GM06990 (cell line): ENCODE measurements around the gene PHOX2B.
"Not testable (repeated sequence)": the region's sequence is repeated elsewhere in the genome, so short reads cannot be mapped to it uniquely, and the experiment has no call there.

Experiments used
- DNase-seq: peaks from one replicate; pipeline ENCODE4 v3.0.0-alpha.2; 2011; ENCODE audit not compliant: insufficient read length; ENCODE audit errors: extremely low read depth
- H3K27me3 ChIP-seq: replicated peaks from 2 replicates; pipeline ENCODE4 v1.6.0; 2011; ENCODE audit warnings: low read length; ENCODE audit not compliant: control insufficient read depth, insufficient read depth
- H3K36me3 ChIP-seq: 2 replicates; pipeline ENCODE4 v1.5.1; 2011; ENCODE audit warnings: low read length; ENCODE audit not compliant: control insufficient read depth, insufficient read depth
- H3K4me3 ChIP-seq: replicated peaks from 2 replicates; pipeline ENCODE4 v1.5.1; 2011; ENCODE audit warnings: low read depth, mild to moderate bottlenecking, control low read depth, low read length
- TF ChIP-seq, protein P1 (sequence below): IDR thresholded peaks from 2 replicates; pipeline ENCODE4 v1.5.1; 2011; ENCODE audit warnings: low read length, control low read depth, mild to moderate bottlenecking, inconsistent platforms; ENCODE audit not compliant: insufficient read depth, poor library complexity, severe bottlenecking

PHOX2B gene

DNA sequence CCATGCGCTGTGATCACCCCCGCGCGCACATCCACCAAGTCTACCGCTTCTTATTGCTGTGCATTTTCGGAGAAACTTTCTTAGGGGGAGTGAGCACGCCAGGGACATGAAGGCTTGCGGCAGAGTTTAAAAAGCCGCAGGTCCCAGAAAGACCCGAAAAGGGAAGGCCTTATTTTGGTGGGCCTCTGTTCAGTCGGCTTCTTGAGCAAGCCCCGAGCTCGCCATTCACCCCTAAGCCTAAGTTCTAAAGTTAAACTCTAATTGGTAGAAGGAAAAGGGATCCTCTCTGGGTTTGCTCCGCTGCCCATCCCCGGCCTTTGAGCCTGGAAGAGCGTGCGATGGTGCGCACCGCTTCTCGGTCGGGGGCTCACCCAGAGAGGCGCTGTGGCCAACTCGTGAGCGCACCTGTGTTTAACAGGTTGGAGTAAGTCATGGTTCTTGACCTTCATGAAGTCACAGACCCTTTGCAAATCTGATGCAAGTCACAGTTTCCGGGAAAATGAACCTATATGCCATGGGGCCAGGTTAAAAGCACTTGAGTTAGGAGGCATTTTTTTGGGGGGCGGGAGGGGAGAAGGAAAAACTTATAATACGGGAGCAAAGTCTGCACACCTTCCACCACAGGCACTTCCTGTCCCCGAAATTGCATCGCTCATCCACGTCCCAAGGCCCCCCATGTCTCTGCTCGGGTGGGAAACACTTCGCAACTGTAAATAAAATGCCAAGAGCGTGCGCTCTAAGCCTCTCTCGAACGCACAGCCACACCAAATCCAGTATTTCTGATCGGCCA, 1.9 kb downstream of the PHOX2B start:
- peaks cover 1% of the 10 kb centered on the region; the same call in 1 of the 2 replicates for H3K27me3 ChIP-seq
- no peak overlapping the region for H3K4me3 ChIP-seq
- DNase-seq = no peak
- TF ChIP-seq, protein P1, sequence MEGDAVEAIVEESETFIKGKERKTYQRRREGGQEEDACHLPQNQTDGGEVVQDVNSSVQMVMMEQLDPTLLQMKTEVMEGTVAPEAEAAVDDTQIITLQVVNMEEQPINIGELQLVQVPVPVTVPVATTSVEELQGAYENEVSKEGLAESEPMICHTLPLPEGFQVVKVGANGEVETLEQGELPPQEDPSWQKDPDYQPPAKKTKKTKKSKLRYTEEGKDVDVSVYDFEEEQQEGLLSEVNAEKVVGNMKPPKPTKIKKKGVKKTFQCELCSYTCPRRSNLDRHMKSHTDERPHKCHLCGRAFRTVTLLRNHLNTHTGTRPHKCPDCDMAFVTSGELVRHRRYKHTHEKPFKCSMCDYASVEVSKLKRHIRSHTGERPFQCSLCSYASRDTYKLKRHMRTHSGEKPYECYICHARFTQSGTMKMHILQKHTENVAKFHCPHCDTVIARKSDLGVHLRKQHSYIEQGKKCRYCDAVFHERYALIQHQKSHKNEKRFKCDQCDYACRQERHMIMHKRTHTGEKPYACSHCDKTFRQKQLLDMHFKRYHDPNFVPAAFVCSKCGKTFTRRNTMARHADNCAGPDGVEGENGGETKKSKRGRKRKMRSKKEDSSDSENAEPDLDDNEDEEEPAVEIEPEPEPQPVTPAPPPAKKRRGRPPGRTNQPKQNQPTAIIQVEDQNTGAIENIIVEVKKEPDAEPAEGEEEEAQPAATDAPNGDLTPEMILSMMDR = no peak
- H3K36me3 ChIP-seq = no peaks in the 10 kb centered on the region

DNA sequence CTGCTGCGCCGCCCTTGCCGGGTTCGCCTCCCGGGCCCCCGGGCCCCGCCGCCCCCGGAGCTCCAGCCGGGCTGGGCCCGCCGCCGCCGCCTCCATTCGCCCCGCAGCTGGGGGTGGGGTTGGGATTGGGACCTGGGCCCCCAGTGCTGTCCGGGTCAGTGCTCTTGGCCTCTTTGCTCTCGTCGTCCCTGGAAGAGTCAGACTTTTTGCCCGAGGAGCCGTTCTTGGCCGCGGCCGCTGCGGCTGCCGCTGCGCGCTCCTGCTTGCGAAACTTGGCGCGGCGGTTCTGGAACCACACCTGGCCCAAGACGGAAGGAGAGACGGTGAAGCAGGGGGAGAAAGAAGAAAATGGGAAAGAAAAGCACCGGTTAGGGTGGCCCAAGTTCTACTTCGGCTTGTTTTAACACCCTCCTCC, 2.5 kb downstream of the PHOX2B start:
- Histone ChIP-seq H3K27me3 (peaks cover 1% of the 10 kb centered on the region; the same call in 1 of the 2 replicates), H3K4me3 (no peak overlapping the region), H3K36me3 (no peaks in the 10 kb centered on the region)
- TF ChIP-seq, protein P1 = no peak
- no peak for DNase-seq

DNA sequence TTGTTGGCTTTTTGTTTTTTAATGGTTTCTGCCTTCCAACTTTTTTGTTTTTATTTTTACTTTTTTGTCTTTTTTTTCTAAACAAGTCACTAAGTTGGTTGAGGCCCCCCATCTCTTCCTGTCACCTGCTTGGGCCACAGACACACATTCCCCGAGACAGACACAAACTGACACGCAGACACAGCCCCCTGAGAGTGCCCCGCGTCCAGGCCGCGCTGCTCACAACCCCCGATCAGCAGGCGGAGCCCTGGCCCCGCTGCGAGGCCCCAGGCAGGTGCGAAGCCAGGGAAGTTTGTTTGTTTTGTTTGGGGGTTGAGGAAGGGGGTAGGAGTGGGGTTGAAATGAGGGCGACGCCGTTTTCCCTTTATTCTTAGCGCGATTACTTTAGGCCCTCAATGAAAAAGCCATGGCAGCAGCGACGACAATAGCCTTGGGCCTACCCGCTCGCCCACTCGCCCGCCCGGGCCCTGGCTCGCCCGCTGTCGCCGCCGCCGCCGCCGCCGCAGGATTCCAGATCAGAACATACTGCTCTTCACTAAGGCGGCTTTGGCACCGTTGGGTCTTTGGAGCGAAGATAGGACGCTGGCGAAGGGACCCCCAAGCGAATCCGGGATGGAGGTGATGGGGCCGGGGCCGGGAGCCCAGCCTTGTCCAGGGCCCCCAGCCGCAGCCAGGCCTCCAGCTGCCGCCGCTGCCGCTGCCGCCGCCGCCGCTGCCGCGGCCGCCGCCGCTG, 3.1 kb downstream of the PHOX2B start:
- H3K4me3 ChIP-seq = no peak overlapping the region
- H3K36me3 ChIP-seq = no peaks in the 10 kb centered on the region
- DNase-seq = no peak
- TF ChIP-seq, protein P1 = no peak
- peaks cover 1% of the 10 kb centered on the region; the same call in 1 of the 2 replicates for H3K27me3 ChIP-seq

GRCh38 chr4:41744572-41745291, 3.8 kb downstream of the PHOX2B start:
- no peak for DNase-seq
- Histone ChIP-seq H3K4me3 (no peak overlapping the region), H3K36me3 (no peaks in the 10 kb centered on the region), H3K27me3 (peaks cover 1% of the 10 kb centered on the region; the same call in 1 of the 2 replicates)
- TF ChIP-seq, protein P1 = no peak

DNA sequence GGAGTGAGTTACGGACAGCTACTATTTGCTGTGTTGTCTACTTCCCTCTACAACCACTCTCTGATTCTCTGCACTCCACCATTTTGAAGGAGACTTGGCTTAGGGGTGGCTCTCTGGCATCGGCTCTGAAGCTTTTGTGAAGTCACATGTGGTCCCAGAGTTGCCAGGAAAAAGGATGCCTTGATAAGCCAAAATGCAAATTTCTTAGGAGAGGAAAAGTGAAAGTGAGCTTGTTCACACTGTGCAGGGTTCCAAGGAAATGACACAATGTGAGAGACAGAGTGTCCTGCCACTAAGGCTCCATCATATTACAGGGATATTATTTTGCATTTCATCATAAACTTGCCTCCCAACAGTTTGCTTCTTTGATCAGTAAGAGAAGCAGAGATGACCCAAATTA, 7.2 kb downstream of the PHOX2B start:
- H3K4me3 ChIP-seq = no peak overlapping the region
- TF ChIP-seq, protein P1 = no peak
- DNase-seq = no peak
- no peaks in the 10 kb centered on the region; the same call in 1 of the 2 replicates for H3K27me3 ChIP-seq
- no peaks in the 10 kb centered on the region for H3K36me3 ChIP-seq

DNA sequence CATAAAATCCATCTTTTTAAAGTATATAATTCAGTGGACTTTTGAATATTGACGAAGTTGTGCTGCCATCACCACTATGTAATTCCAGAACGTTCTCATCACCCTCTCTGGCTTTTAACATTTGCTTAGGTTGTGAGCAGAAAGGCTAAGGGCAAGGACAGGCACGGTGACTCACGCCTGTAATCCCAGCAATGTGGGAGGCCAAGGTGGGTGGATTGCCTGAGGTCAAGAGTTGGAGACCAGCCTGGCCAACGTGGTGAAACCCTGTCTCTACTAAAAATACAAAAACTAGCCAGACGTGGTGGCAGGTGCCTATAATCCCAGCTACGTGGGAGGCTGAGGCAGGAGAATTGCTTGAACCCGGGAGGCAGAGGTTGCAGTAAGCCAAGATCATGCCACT, 11.0 kb downstream of the PHOX2B start:
- H3K27me3 ChIP-seq, H3K36me3 ChIP-seq, DNase-seq: not testable (repeated sequence)

More for the DNA sequence above, 11.0 kb downstream of the PHOX2B start:
- H3K4me3 ChIP-seq = not testable (repeated sequence)
